Hindlimb muscle (tissue), 1 donor: Measurements from ENCODE around the gene TNFRSF21. TPM values are rescaled to one million over a fixed set of nuclear protein-coding genes. Genes with fewer than 3 reads are reported as not detected.

Source experiments
- DNase-seq: peaks from one replicate; pipeline ENCODE4 v3.0.0-alpha.2; 2013
- polyA plus RNA-seq: library from polyadenylated mRNA; unstranded; fragments of 120-200 nt; gene quantifications from one replicate; pipeline ENCODE4 v1.2.1, GENCODE V29; 2013; ENCODE audit not compliant: insufficient read length

TNFRSF21 gene
- polyA plus RNA-seq, 1 donor = 22.9 TPM

DNA sequence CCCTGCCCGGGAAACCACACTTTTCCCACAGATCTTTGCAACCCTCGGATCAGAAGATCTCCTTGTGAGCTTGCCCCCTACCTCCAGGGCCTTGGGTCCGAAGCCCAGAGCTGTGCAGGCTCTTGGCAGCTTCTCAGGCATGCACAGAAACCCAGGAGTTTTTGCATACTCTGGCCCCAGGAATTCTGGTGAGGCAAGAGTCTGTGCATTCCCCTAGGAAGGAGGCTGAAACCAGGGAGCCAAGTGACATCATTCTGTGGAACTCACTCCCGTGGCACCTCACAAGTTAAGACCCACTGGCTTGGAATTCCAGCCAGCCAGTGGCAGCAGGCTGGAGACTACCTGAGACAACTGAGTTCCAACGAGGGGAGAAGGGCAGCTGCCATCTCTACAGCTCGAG, 100.1 kb downstream of the TNFRSF21 start:
- DNase-seq = no peak

DNA sequence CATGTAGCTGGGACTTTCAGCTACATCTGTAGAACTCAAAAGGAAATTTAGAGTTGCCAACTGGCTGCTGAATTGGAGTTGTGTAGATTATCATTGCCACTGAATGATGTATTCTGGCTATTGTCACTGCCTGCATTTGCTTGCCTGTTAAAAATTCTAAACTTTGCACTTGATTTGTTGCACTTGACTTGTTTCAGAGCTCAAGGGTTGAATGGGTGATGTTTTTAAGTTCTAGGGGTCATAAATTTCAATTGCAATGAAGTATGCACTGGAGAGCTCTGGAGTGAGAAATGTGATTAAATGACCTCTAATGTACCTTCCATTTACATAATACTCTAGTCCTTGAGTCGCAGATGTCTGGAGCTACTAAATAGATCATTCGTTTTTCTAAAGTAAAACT, 102.4 kb downstream of the TNFRSF21 start:
- no peak for DNase-seq

GRCh38 chr6:47206626-47207025, 103.1 kb downstream of the TNFRSF21 start:
- no peak for DNase-seq

DNA sequence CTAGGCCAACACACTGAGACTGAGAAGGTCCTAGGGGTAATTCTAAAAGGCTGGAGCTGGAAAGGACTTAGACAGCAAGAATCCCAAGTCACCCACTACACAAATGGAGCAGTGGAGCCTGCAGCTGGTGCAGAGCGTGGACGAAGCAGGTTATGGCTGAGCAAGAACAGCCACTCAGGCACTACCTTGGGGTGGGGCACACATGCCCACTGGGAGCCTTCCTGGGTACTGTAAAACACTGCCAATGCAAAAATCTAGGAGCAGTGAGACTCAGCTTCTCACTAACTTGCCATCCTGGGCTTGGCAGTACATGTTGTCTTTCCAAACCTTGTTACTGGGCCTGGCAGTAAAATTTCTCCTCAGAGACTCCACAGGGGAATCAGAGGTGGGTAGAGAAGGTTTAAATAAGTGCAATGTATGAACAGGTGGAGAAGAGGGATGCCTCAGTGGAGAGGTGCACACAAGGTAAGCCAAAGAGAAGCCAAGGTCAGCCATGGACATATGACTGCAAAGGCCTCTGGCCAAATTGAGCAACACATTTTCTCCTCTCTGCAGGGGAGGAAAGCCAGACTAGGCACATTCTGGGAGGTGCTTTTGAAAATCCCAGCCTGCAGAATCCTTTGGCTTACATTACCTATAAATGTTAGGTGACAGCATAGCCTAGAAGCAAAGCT, 105.6 kb downstream of the TNFRSF21 start:
- no peak for DNase-seq

GRCh38 chr6:47203266-47203937, 106.3 kb downstream of the TNFRSF21 start:
- DNase-seq = no peak

DNA sequence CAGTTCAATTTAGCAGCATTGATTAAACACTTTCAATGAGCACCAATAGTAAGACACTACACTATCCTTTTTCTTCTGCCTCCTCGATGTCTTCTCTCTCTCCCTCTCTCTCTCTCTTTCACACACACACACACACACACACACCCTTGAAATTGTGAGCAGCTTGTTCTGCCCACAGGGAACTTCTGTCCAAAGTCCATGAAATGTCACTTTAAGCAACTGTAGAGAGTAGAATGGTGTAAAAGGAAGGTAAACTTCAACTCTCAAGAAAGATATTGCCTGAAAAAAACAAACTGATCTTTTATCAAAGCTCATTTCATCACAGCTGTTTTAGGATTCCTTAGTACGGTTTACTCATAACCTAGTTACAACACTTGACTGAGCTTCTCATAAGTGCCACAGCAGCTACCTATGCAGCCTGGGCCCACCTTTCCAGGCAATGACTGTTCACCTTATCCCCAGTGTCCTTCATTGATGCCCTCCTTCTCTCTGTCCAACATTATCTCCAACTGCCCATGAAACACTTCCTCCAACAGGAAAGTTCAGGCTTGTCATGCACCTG, 107.0 kb downstream of the TNFRSF21 start:
- no peak for DNase-seq

DNA sequence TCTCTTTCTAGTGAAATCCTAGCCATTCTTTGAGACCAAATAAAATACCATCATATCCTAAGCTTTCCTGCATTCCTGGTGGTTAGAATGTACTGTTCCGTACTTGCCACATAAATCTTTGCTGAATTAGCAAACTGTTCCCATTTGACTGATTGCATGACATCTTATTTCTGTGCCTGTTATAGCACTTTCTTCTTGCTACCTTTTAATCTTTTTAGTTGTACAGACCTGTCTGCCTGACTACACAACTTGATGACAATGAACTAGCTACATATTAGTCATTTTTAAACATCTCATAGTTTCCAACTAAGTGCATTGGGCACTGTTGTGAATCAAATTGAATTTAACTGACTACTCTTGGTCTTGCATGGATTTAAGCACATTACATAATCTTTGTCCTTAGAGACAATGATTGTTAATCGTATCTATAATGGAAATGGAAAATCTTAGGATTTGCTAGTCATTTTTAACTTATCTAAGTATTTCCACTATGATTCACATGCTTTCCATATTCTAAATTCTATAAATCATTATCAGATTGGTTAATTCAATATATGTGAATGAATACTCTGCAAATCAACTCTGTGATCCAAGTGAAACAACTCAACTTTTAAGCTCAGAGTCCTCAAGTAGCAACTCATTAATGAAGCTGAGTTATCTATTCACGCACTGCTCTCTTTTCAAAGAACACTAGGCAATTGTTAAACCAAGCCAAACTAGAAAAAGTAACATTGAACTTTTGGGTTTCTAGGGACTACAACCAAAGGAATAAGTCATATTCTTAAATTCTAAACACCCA, 109.0 kb downstream of the TNFRSF21 start:
- no peak for DNase-seq

- DNase-seq = no peak
Measured at GRCh38 chr6:47197682-47198640, 111.7 kb downstream of the TNFRSF21 start.

GRCh38 chr6:47196113-47196512, 113.6 kb downstream of the TNFRSF21 start:
- no peak for DNase-seq

DNA sequence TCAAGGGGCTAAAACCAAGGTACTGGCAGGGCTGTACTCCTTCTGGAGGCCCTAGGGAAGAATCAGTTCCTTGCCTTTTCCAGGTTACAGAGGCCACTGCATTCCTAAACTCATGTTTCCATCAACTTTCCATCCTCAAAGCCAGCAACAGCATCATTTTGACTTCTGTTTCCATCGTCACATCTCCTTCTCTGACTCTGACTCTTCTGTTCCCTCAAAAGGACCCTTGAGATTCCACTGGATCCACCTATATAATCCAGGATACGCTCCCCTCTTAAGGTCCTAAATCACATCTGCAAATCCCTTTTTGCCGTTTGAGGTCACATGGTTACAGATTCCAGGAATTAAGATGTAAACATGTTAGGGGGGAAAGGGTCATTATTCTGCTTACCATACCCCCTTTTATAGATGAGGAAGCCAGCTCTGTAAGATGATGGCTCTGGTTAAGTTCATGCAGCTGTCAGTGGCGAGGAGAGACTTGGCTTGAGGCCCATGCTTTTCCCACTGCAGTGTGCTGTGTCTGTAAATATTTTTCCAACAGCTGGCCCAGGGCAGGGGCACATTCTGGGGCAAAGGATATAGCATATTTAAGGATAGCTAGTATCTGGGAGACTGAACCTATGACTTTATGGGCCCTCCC, 114.6 kb downstream of the TNFRSF21 start:
- DNase-seq = peak; percentile 61

DNA sequence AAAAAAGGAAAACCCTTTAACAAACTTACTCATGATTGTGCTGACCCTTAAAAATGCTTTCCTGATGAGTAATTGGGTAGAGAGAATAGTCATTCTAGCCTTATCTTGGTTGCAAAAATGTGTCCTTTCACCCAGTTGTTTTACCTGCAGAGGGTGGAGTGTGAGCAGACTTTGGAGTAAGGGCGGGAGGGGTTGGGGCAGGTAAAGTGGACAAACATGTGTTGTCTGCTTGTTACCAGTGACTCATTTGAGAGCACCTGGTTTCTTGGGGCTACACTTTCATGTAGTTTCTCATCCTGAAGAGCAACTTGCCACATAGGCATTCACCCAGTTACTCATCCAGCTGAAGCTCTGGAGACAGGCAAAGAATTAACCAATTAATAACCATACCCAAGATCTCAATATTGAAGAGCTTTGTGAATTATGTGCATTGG, 121.1 kb downstream of the TNFRSF21 start:
- DNase-seq = no peak

DNA sequence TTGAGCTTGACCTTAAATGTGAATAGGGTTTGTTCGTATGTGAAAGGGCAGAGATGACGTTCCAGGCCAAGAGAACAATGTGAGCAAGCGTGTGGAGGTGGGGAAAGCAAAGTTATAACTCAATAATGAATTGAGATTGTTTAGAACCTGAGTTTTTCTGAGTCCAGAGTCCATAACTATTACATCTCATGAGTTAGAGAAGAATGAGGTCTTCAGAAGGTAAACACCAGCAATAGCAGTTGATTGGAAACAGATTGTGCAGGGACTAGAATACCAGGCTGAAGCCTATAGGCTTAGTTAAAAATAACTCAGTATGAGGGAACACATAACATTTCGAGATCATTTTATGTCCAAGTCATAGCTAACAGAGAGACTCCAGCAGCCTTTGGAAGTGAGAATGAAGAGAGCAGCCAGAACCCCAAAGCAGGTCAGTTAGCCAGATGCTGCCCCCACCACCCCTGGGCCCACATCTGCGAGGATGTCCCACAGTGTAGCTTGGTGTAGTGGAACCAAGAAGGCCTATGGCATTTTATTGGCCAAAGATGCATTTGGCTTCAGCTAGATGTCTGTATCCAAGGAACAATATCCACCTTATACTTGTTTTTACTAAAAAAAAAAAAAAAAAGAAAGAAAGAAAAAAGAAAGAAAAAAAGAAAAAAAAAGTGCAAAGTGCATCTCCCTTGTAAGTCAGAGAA, 121.7 kb downstream of the TNFRSF21 start:
- DNase-seq = no peak

- DNase-seq = no peak
Measured at GRCh38 chr6:47187113-47187512, 122.6 kb downstream of the TNFRSF21 start.

GRCh38 chr6:47182291-47182957, 127.3 kb downstream of the TNFRSF21 start:
- DNase-seq = no peak

- DNase-seq = no peak
Measured at GRCh38 chr6:47181681-47182080, 128.0 kb downstream of the TNFRSF21 start.

Other genes starting within 250 kb of the TNFRSF21 start
- 9.2 TPM for gene CD2AP, start 167.9 kb upstream of the TNFRSF21 start, polyA plus RNA-seq